Epidermal melanocyte (primary cell): ENCODE results near the gene RSBN1L.
"Not testable (repeated sequence)": the region's sequence is repeated elsewhere in the genome, so short reads cannot be mapped to it uniquely, and the experiment has no call there.

Experiments used
- DNase-seq: peaks from one replicate; pipeline ENCODE4 v3.0.0; 2011; ENCODE audit warnings: low spot score; ENCODE audit not compliant: insufficient read length

Gene RSBN1L

GRCh38 chr7:77765906-77766800 is 69.9 kb downstream of the RSBN1L start:
- DNase-seq: no peak

GRCh38 chr7:77766801-77767605 is 70.7 kb downstream of the RSBN1L start:
- no peak for DNase-seq

DNA sequence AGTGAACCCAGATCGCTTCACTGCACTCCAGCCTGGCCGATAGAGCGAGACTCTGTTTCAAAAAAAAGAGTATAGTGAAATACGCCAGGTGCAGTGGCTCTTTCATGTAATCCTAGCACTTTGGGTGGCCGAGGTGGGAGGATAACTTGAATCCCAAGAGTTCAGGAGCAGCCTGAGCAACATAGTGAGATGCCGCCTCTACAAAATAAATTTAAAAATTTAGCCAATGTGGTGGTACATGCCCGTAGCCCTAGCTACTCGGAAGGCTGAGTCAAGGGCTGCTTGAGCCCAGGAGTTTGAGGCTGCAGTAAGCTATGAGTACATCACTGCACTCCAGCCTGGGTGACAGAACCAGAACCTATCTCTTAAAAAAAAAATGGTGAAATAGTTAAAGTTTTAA is 74.1 kb downstream of the RSBN1L start:
- no peak for DNase-seq

DNA sequence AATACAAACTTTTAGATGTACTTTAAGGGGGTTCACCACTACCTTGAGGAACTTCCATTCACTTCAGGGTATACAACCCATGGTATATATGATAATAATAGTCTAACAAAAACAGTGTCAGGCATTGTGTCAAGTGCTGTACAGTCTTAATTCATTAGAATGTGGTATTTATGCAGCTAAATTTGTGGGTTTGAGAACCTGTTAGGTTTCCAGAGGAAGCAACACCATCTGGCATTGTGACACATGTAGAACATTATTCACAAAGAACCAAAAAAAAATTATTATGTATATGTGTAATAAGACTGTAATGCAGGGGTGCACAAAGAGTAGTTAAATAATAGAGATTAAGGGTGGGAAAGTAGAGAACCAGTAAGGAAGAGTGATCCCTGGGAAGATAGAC is 75.6 kb downstream of the RSBN1L start:
- no peak for DNase-seq

DNA sequence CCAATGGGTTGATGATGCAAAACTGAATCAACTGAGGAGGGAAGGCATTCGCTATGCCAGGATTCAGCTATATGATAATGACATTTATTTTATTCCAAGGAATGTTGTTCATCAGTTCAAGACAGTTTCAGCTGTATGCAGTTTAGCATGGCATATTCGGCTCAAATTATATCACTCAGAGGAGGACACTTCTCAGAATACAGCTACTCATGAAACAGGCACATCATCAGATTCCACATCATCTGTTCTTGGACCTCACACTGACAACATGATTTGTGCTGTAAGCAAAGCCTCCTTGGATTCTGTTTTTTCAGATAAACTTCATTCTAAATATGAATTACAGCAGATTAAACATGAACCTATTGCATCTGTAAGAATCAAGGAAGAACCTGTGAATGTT is 82.3 kb downstream of the RSBN1L start:
- DNase-seq: no peak

DNA sequence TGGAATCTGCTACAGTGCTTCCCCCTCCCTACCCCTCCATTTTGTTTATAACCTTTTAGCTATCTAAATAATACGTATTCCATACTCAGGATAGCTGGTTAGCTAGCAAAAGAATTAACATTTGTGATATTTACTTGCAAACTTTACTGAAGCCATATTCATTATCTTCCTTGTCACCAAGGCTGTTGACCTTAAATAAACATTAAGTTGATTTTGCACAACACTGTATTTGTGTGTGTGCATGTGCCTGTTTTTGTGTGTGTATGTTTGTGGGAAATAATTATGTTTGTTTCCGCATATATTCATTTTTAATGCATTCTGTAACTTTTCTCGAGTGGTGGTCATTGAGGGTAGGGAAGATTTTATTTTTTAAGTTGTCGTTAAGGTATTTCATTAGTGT is 86.1 kb downstream of the RSBN1L start:
- DNase-seq: no peak

GRCh38 chr7:77783111-77783510 is 86.9 kb downstream of the RSBN1L start:
- no peak for DNase-seq

GRCh38 chr7:77783545-77783944 is 87.3 kb downstream of the RSBN1L start:
- DNase-seq: no peak

DNA sequence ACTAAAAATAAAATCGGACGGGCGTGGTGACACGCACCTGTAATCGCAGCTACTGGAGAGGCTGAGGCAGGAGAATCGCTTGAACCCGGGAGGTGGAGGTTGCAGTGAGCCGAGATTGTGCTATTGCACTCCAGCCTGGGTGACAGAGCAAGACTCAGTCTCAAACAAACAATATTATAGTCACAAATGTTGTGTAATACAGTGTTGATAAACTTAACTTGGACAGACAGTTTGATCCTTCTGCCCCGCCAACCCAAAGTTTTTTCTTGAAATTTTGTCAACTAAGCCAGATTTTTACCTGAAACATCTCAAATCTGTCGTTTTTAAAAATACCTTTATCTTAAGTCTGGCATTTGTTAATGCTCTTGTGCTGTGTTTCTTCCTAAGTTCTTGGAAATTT is 88.2 kb downstream of the RSBN1L start:
- not testable (repeated sequence) for DNase-seq

- DNase-seq: no peak
Measured at GRCh38 chr7:77786018-77786417, 89.8 kb downstream of the RSBN1L start.

DNA sequence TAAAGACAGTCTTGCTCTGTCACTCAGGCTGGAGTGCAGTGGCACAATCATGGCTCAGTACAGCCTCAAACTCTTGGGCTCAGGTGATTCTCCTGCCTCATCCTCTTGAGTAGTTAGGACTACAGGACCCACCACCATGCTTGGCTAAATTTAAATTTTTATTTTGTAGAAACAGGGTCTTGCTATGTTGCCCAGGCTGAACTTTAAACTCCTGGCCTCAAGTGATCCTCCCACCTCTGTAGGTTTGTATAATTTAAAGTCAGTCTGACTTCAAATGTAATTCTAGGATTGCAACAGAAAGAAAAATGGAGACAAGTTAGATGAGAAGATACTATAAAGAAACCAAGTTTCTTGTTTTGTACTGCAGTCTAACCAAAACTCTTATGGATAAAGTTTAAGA is 90.5 kb downstream of the RSBN1L start:
- no peak for DNase-seq

DNA sequence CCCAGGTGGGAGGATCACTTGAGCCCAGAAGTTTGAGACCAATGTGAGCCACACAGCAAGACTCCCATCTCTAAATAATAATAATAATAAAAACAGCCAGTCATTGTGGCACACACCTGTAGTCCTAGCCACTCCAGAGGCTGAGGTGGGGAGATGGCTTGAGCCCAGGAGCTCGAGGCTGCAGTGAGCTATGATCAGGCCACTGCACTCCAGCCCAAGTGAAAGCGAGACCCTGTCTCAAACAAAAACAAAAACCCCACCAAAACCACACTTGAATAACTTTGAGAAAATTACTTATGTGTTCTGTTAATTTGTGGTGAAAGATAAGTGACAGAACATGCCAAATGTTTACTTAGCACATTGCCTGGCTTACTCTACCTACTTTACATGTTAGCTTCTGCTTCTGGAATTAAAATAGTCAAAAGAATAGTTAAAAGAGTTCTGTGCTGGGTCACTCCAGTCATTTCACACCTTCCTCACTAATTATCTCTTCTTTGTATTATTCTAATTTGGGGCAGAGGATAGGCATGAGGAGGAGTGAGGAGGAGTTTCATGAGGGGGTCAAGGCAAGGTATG is 92.2 kb downstream of the RSBN1L start:
- DNase-seq: no peak

DNA sequence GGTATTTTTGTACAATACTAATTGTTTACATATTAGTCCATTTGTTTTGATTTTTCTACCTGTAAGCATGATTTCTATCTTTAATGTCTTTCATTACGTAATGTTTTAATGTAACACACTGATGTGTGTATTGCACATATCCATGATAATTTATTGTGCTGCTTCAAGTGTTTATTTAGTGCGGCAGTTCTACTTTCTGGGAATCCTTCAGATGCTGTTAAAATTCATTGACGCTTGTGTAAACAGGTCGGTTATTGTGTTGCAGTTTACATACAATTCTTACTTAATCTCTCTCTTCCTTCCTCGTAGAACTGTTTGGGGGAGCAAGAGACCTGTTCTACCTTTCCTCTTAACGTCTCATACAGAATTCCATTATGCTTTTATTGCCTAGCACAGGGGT is 95.1 kb downstream of the RSBN1L start:
- DNase-seq: no peak

DNA sequence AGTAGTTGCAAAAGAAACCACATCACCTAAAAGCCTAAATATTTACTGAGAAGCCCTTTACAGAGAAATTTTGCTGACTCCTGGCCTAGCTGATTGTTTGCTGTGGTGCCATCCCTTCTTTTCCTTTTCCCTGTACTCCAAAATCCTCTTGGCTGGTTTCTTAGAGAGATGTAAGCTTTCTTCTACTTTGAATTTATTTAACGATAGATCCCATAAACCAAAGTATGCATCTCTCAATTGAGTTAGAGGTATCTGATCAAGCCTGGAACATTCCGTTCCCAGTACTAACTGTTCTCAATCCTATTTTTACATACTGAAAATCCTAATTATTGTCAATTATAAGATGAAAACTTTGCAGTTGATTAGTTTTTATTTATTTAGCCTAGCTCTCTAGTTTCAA is 95.7 kb downstream of the RSBN1L start:
- no peak for DNase-seq

DNA sequence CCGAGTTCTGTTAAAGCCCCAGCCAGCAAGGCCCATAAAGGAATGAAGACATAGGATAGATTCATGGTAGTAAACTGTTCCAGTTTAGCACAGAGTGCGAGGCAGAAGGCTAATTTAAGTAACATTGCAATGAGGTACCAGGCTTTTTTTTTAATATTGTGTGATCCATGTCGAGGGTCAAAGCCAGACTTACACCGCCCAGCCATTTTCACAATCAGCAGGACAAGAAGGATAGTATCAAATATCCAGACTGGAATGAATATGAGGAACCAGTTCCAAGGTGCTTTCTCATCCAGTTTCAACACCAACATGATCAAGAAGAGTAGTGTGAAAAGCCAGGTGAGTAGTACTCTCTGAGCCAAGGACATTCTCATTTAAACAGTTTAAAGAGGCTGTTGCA is 97.7 kb downstream of the RSBN1L start:
- DNase-seq: no peak

DNA sequence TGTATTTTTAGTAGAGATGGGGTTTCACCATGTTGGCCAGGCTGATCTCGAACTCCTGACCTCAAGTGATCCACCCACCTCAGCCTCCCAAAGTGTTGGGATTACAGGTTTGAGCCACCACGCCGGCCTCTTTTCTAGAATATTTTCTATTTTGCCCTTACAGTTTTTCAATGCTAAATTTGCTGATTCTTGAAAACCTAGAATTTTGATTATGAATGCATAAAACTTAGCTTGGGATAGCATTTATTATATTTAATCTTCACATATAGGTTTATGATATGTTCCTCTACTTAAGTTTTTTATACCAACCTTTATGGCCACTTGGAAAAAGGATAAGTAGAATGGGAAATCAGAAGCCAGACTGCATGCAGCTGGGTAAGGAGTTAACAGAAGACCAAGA is 99.8 kb downstream of the RSBN1L start:
- DNase-seq: no peak

DNA sequence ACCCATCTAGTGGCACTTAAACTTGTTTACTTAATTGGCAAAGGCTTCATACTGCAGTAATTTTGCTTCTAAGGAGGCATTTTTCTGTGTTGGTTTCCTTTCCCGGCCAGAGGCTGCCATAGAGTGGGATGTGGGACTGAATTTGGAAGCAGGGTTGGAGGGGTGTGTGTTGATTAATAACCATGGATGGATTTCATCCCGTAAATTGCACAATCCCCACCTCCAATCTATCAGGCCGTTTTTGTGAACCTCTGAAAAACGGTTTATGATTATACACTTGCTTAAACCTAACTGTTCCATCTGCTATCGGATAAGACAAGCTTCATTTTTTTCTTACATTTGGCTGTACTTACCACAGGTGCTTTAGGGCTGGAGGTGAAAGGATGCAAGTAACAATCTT is 100.7 kb downstream of the RSBN1L start:
- DNase-seq: no peak

GRCh38 chr7:77797734-77798393 is 101.6 kb downstream of the RSBN1L start:
- no peak for DNase-seq

GRCh38 chr7:77798394-77799077 is 102.3 kb downstream of the RSBN1L start, which contains the start of the genes PHTF2 and TMEM60:
PHTF2 (plus strand) TSS chr7:77798773.
TMEM60 (minus strand) TSS chr7:77798434; CDS start chr7:77794373, 4,061 bp downstream.
- peak; percentile 87 for DNase-seq

- DNase-seq: no peak
Measured at GRCh38 chr7:77799078-77799964, 103.1 kb downstream of the RSBN1L start.
